GM21737 (cell line): ENCODE data around the gene MPZL3.
"Not testable (repeated sequence)": the region's sequence is repeated elsewhere in the genome, so short reads cannot be mapped to it uniquely, and the experiment has no call there.

Experiments used
- ATAC-seq: cut with Tn5 transposase; IDR thresholded peaks from one replicate; pipeline ENCODE4 v1.9.1; 2021; ENCODE audit warnings: mild to moderate bottlenecking, moderate library complexity; ENCODE audit not compliant: unreplicated experiment

The MPZL3 gene

GRCh38 chr11:118213781-118214180 is 38.4 kb downstream of the MPZL3 start:
- no peak for ATAC-seq

GRCh38 chr11:118213201-118213600 is 39.0 kb downstream of the MPZL3 start:
- no peak for ATAC-seq

- no peak for ATAC-seq
These were observed 39.4 kb downstream of the MPZL3 start for GRCh38 chr11:118212781-118213191.

GRCh38 chr11:118212131-118212725 is 39.9 kb downstream of the MPZL3 start:
- ATAC-seq = no peak

GRCh38 chr11:118211006-118211405 is 41.2 kb downstream of the MPZL3 start:
- ATAC-seq = no peak

- no peak for ATAC-seq
These were observed 41.8 kb downstream of the MPZL3 start for GRCh38 chr11:118210323-118210722.

GRCh38 chr11:118209033-118209432 is 43.1 kb downstream of the MPZL3 start:
- ATAC-seq = no peak

- ATAC-seq = no peak
These were observed 45.1 kb downstream of the MPZL3 start for GRCh38 chr11:118207079-118207478.

GRCh38 chr11:118206391-118207031 is 45.7 kb downstream of the MPZL3 start:
- no peak for ATAC-seq

GRCh38 chr11:118205606-118206378 is 46.4 kb downstream of the MPZL3 start:
- no peak for ATAC-seq

- no peak for ATAC-seq
These were observed 49.4 kb downstream of the MPZL3 start for GRCh38 chr11:118202599-118203422.

- no peak for ATAC-seq
These were observed 50.2 kb downstream of the MPZL3 start for GRCh38 chr11:118201966-118202365.

- ATAC-seq = no peak
These were observed 51.1 kb downstream of the MPZL3 start for GRCh38 chr11:118200901-118201680.

GRCh38 chr11:118200497-118200896 is 51.7 kb downstream of the MPZL3 start:
- ATAC-seq = no peak

GRCh38 chr11:118199135-118199534 is 53.0 kb downstream of the MPZL3 start:
- ATAC-seq = no peak

- ATAC-seq = no peak
These were observed 53.8 kb downstream of the MPZL3 start for GRCh38 chr11:118198370-118198769.

GRCh38 chr11:118194835-118195627 is 57.1 kb downstream of the MPZL3 start:
- ATAC-seq = no peak

GRCh38 chr11:118193910-118194566 is 58.1 kb downstream of the MPZL3 start:
- no peak for ATAC-seq

- ATAC-seq = not testable (repeated sequence)
These were observed 59.3 kb downstream of the MPZL3 start for GRCh38 chr11:118192817-118193216.
